NCI-H82 treated with DMSO at 0.1 percent for 48 hours (cell line): ENCODE measurements around the gene ADGRG1.
A peak's percentile ranks its signal among the peaks of the same experiment; 100 is the strongest.

Source experiments
- DNase-seq: peaks from one replicate; lab custom pipeline; 2025; ENCODE audit not compliant: unreplicated experiment; lab: John Stamatoyannopoulos, UW

ADGRG1 gene

GRCh38 chr16:57634171-57634570 is 5.7 kb downstream of the ADGRG1 start:
- DNase-seq = no peak

GRCh38 chr16:57635266-57636097 is 7.1 kb downstream of the ADGRG1 start:
- DNase-seq = no peak

- no peak for DNase-seq
Observed at GRCh38 chr16:57636184-57636583, 7.8 kb downstream of the ADGRG1 start.

- no peak for DNase-seq
Observed at GRCh38 chr16:57637020-57637419, 8.6 kb downstream of the ADGRG1 start.

GRCh38 chr16:57637424-57637823 is 9.0 kb downstream of the ADGRG1 start:
- DNase-seq = no peak

- peak; percentile 47 for DNase-seq
Observed at GRCh38 chr16:57637965-57638364, 9.5 kb downstream of the ADGRG1 start.

- DNase-seq = no peak
Observed at GRCh38 chr16:57638381-57638780, 10.0 kb downstream of the ADGRG1 start.

GRCh38 chr16:57639172-57639887 is 10.9 kb downstream of the ADGRG1 start:
- no peak for DNase-seq

- DNase-seq = no peak
Observed at GRCh38 chr16:57640185-57640584, 11.8 kb downstream of the ADGRG1 start.

GRCh38 chr16:57640612-57641011 is 12.2 kb downstream of the ADGRG1 start:
- no peak for DNase-seq

- DNase-seq = no peak
Observed at GRCh38 chr16:57642160-57643135, 14.0 kb downstream of the ADGRG1 start.

- no peak for DNase-seq
Observed at GRCh38 chr16:57643147-57643874, 14.9 kb downstream of the ADGRG1 start.

- DNase-seq = no peak
Observed at GRCh38 chr16:57643910-57644309, 15.5 kb downstream of the ADGRG1 start.

- no peak for DNase-seq
Observed at GRCh38 chr16:57644383-57645014, 16.1 kb downstream of the ADGRG1 start.

- DNase-seq = no peak
Observed at GRCh38 chr16:57645169-57645568, 16.7 kb downstream of the ADGRG1 start.

GRCh38 chr16:57645691-57646387 is 17.4 kb downstream of the ADGRG1 start:
- DNase-seq = no peak

- DNase-seq = no peak
Observed at GRCh38 chr16:57646388-57647039, 18.1 kb downstream of the ADGRG1 start.

- no peak for DNase-seq
Observed at GRCh38 chr16:57647136-57647875, 18.9 kb downstream of the ADGRG1 start.
